GM12878 (cell line): ENCODE data around the gene HNMT.
"Not testable (repeated sequence)": the region's sequence is repeated elsewhere in the genome, so short reads cannot be mapped to it uniquely, and the experiment has no call there.

Source experiments
- CTCF ChIP-seq, 3 experiments: IDR thresholded peaks in 2 of 3; conservative IDR thresholded peaks in 1 of 3; 2 replicates each; pipeline ENCODE4 v1.5.1; 2011; ENCODE audit warnings: low read depth in 3 of 3, low read length in 3 of 3, mild to moderate bottlenecking in 3 of 3, control low read depth in 2 of 3, moderate library complexity in 2 of 3, inconsistent platforms in 1 of 3, mixed read lengths in 1 of 3; ENCODE audit not compliant: control insufficient read depth in 2 of 3, insufficient read depth in 1 of 3; ENCODE audit errors: extremely low read depth in 1 of 3
- NFIC ChIP-seq: IDR thresholded peaks from 2 replicates; pipeline ENCODE4 v1.6.1; 2012; ENCODE audit warnings: low read depth, mild to moderate bottlenecking, inconsistent platforms, low read length, moderate library complexity
- PAX8 ChIP-seq: fragments of 450-650 bp; IDR thresholded peaks from 2 replicates; pipeline ENCODE4 v1.6.1; 2017; ENCODE audit warnings: mild to moderate bottlenecking, moderate library complexity
- POLR2A ChIP-seq: IDR thresholded peaks from 2 replicates; pipeline ENCODE4 v1.6.1; 2011; ENCODE audit warnings: low read depth, mild to moderate bottlenecking, low read length
- RCOR1 ChIP-seq: conservative IDR thresholded peaks from 2 replicates; pipeline ENCODE4 v1.6.1; 2012; ENCODE audit warnings: low read depth, low read length, improper control_type of control experiment
- SMC3 ChIP-seq: IDR thresholded peaks from 2 replicates; pipeline ENCODE4 v1.6.1; 2011; ENCODE audit warnings: low read length, improper control_type of control experiment, borderline replicate concordance
- ZNF207 ChIP-seq: fragments of 450-650 bp; IDR thresholded peaks from 2 replicates; pipeline ENCODE4 v1.6.1; 2014; ENCODE audit warnings: antibody characterized with exemption, mild to moderate bottlenecking, borderline replicate concordance
- ZNF592 ChIP-seq: fragments of 450-650 bp; IDR thresholded peaks from 2 replicates; pipeline ENCODE4 v1.6.1; 2017; ENCODE audit warnings: mild to moderate bottlenecking, moderate library complexity
- ZNF622 ChIP-seq: fragments of 450-650 bp; IDR thresholded peaks from 2 replicates; pipeline ENCODE4 v1.6.1; 2017; ENCODE audit warnings: mild to moderate bottlenecking, inconsistent platforms
- TF ChIP-seq, protein P1 (sequence below): IDR thresholded peaks from 2 replicates; pipeline ENCODE4 v1.6.1; 2012; ENCODE audit warnings: low read depth, low read length, improper control_type of control experiment

DNA sequence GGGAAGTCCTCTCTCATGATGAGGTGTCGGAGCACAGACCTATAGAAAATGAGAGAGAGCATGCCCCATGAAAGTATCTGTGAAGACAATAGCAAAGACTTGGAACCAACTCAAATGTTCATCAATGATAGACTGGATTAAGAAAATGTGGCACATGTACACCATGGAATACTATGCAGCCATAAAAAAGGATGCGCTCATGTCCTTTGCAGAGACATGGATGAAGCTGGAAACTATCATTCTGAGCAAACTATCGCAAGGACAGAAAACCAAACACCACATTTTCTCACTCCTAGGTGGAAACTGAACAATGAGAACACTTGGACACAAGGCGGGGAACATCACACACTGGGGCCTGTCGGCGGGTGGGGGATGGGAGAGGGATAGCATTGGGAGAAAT lies 79.3 kb downstream of the HNMT start:
- TF ChIP-seq, protein P1, sequence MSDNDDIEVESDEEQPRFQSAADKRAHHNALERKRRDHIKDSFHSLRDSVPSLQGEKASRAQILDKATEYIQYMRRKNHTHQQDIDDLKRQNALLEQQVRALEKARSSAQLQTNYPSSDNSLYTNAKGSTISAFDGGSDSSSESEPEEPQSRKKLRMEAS = not testable (repeated sequence)
- TF ChIP-seq NFIC; ZNF622; SMC3; RCOR1; ZNF207; CTCF (IDR thresholded peaks at IDR 0.05 in 2 of 3, conservative IDR thresholded peaks at IDR 0.05 in 1 of 3; ENCODE audit: control insufficient read depth in 2 of 3, extremely low read depth in 1 of 3, insufficient read depth in 1 of 3, low read depth in 3 of 3, low read length in 3 of 3); ZNF592; POLR2A; PAX8: not testable (repeated sequence)
